A673 (cell line): ENCODE data around the gene ASH1L. TPM values are rescaled to one million over a fixed set of nuclear protein-coding genes. Genes with fewer than 3 reads are reported as not detected.

Experiments
- BruUV-seq: library from RNA; stranded (reverse); fragments of 400-500 nt; replicated peaks from 2 replicates; lab custom pipeline; 2021; lab: Mats Ljungman, UMichigan
- CTCF ChIA-PET: fragments of 300-600 bp; sonication (Branson Sonifier 250); formaldehyde crosslinking; loops from one replicate; lab custom pipeline; 2022; ENCODE audit warnings: antibody characterized with exemption; lab: Charles Lee
- POLR2A ChIA-PET: fragments of 300-600 bp; sonication (Branson Sonifier 250); formaldehyde crosslinking; loops from one replicate; lab custom pipeline; 2022; ENCODE audit warnings: antibody characterized with exemption; ENCODE audit not compliant: low non-redundant PET; lab: Charles Lee
- DNase-seq: peaks from one replicate; pipeline ENCODE4 v3.0.0-alpha.2; 2015; ENCODE audit warnings: low spot score
- H3K27ac ChIP-seq: fragments of 200-600 bp; sonication (generic); 2 replicates; pipeline ENCODE4 v1.5.1; 2016; ENCODE audit warnings: mixed run types, low read depth, mild to moderate bottlenecking, mixed read lengths, antibody characterized with exemption, low read length; ENCODE audit not compliant: poor library complexity, severe bottlenecking
- H3K27me3 ChIP-seq: fragments of 200-600 bp; sonication (generic); replicated peaks from 2 replicates; pipeline ENCODE4 v1.6.1; 2017; ENCODE audit warnings: mixed run types, low read depth, mild to moderate bottlenecking, mixed read lengths, antibody characterized with exemption, low read length; ENCODE audit not compliant: insufficient read depth, poor library complexity
- H3K36me3 ChIP-seq: fragments of 200-600 bp; sonication (generic); 2 replicates; pipeline ENCODE4 v1.6.1; 2016; ENCODE audit warnings: mixed run types, mild to moderate bottlenecking, mixed read lengths, antibody characterized with exemption, low read length; ENCODE audit not compliant: insufficient read depth, poor library complexity, severe bottlenecking
- H3K4me1 ChIP-seq: fragments of 200-600 bp; sonication (generic); 2 replicates; pipeline ENCODE4 v1.6.1; 2017; ENCODE audit warnings: mixed run types, mild to moderate bottlenecking, mixed read lengths, antibody characterized with exemption, low read length; ENCODE audit not compliant: insufficient read depth, poor library complexity, severe bottlenecking
- H3K4me3 ChIP-seq: fragments of 200-600 bp; sonication (generic); 2 replicates; pipeline ENCODE4 v1.5.1; 2016; ENCODE audit warnings: low read depth, mixed run types, mild to moderate bottlenecking, mixed read lengths, low read length; ENCODE audit not compliant: poor library complexity, severe bottlenecking
- H3K9me3 ChIP-seq: fragments of 200-600 bp; sonication (generic); 2 replicates; pipeline ENCODE4 v1.6.1; 2016; ENCODE audit warnings: mixed run types, low read depth, mild to moderate bottlenecking, mixed read lengths, antibody characterized with exemption, low read length; ENCODE audit not compliant: poor library complexity, severe bottlenecking
- EZH2 ChIP-seq: fragments of 200-600 bp; sonication (generic); IDR thresholded peaks from 2 replicates; pipeline ENCODE4 v1.6.1; 2017; ENCODE audit warnings: borderline replicate concordance, low read depth, mild to moderate bottlenecking, mixed read lengths, antibody characterized with exemption, low read length; ENCODE audit not compliant: poor library complexity, severe bottlenecking
- intact Hi-C: fragments of 100-400 bp; cut with micrococcal nuclease; formaldehyde crosslinking; loops from one replicate; pipeline ENCODE4 v1.10.0; 2022; ENCODE audit not compliant: unreplicated experiment
- total RNA-seq: library from RNA; stranded (reverse); gene quantifications from 2 replicates; pipeline ENCODE4 v1.2.3, GENCODE V29; 2021
- TF ChIP-seq, protein P1 (sequence below): fragments of 300-800, 200-600 bp; sonication (generic); conservative IDR thresholded peaks from 2 replicates; pipeline ENCODE4 v1.5.1; 2017; ENCODE audit warnings: low read depth, mild to moderate bottlenecking, antibody characterized with exemption, low read length, moderate library complexity, mixed read lengths

Gene ASH1L
- total RNA-seq, 1 experiment from 2014 or later = 49.6 TPM

GRCh38 chr1:155319536-155319935 lies 243.1 kb downstream of the ASH1L start:
- intact Hi-C loops = no loop called here
- H3K9me3 ChIP-seq = no peaks in the 10 kb centered on the region
- ChIA-PET POLR2A (no interaction called here), CTCF (no interaction called here)
- TF ChIP-seq, protein P1, sequence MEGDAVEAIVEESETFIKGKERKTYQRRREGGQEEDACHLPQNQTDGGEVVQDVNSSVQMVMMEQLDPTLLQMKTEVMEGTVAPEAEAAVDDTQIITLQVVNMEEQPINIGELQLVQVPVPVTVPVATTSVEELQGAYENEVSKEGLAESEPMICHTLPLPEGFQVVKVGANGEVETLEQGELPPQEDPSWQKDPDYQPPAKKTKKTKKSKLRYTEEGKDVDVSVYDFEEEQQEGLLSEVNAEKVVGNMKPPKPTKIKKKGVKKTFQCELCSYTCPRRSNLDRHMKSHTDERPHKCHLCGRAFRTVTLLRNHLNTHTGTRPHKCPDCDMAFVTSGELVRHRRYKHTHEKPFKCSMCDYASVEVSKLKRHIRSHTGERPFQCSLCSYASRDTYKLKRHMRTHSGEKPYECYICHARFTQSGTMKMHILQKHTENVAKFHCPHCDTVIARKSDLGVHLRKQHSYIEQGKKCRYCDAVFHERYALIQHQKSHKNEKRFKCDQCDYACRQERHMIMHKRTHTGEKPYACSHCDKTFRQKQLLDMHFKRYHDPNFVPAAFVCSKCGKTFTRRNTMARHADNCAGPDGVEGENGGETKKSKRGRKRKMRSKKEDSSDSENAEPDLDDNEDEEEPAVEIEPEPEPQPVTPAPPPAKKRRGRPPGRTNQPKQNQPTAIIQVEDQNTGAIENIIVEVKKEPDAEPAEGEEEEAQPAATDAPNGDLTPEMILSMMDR = no peak
- no peak for TF ChIP-seq EZH2
- peaks cover 21% of the 10 kb centered on the region for H3K4me1 ChIP-seq
- no TSS peak for BruUV-seq
- DNase-seq = no peak
- peaks cover 49% of the 10 kb centered on the region for H3K36me3 ChIP-seq
- H3K4me3 ChIP-seq = no peak overlapping the region
- H3K27me3 ChIP-seq = no peaks in the 10 kb centered on the region
- peak overlapping the region; percentile 53 for H3K27ac ChIP-seq

DNA sequence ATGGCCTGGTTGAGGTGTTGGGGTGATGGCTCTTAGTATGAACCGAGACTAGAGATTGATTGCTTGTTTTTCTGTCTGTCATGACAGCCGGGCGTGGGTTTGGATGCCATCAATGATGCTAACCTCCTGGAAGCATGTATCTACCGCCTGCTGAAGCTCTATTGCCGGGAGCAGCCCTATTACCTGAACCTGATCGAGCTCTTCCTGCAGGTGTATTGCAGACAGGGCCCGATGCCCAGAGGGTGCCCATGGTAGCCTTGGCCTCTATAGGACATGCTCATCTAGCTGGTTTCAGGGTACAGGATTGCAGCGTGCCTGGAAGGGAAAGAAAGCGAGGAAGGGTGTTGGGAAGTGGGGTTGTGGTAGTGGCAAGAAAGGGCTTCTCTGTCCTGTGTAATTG lies 244.5 kb downstream of the ASH1L start:
- BruUV-seq = no TSS peak
- DNase-seq = no peak
- CTCF ChIA-PET = no interaction called here
- POLR2A ChIA-PET = no interaction called here
- no peaks in the 10 kb centered on the region for H3K9me3 ChIP-seq
- peaks cover 63% of the 10 kb centered on the region for H3K36me3 ChIP-seq
- H3K27me3 ChIP-seq = no peaks in the 10 kb centered on the region
- H3K4me1 ChIP-seq = peaks cover 21% of the 10 kb centered on the region
- no peak for TF ChIP-seq EZH2
- TF ChIP-seq, protein P1 = no peak
- no peak overlapping the region for H3K4me3 ChIP-seq
- intact Hi-C loops = no loop called here
- H3K27ac ChIP-seq = peak overlapping the region; percentile 53

GRCh38 chr1:155316922-155317321 lies 245.7 kb downstream of the ASH1L start:
- H3K27me3 ChIP-seq = no peaks in the 10 kb centered on the region
- DNase-seq = no peak
- H3K36me3 ChIP-seq = peaks cover 74% of the 10 kb centered on the region
- ChIA-PET CTCF (no interaction called here), POLR2A (interaction anchor here (0.8 kb wide), 1 partner anchor 10 kb away, joined by 3 read pairs; no protein-coding TSS in a partner anchor)
- BruUV-seq = TSS peak; percentile 7
- H3K4me3 ChIP-seq = no peak overlapping the region
- peak overlapping the region; percentile 0 for H3K27ac ChIP-seq
- intact Hi-C loops = no loop called here
- H3K9me3 ChIP-seq = no peaks in the 10 kb centered on the region
- H3K4me1 ChIP-seq = peaks cover 16% of the 10 kb centered on the region
- TF ChIP-seq, protein P1 = no peak
- TF ChIP-seq EZH2 = no peak
